Activated CD8-positive, alpha-beta memory T cell treated with anti-CD3 and anti-CD28 coated beads for 4 hours (primary cell): ENCODE results near the gene MKNK1.
A peak's percentile ranks its signal among the peaks of the same experiment; 100 is the strongest.

Source experiments
- DNase-seq, 2 donors: peaks; one replicate each; pipeline ENCODE4 v3.0.0-alpha.2; 2020; ENCODE audit warnings: low read depth in 2 of 2

Gene MKNK1

DNA sequence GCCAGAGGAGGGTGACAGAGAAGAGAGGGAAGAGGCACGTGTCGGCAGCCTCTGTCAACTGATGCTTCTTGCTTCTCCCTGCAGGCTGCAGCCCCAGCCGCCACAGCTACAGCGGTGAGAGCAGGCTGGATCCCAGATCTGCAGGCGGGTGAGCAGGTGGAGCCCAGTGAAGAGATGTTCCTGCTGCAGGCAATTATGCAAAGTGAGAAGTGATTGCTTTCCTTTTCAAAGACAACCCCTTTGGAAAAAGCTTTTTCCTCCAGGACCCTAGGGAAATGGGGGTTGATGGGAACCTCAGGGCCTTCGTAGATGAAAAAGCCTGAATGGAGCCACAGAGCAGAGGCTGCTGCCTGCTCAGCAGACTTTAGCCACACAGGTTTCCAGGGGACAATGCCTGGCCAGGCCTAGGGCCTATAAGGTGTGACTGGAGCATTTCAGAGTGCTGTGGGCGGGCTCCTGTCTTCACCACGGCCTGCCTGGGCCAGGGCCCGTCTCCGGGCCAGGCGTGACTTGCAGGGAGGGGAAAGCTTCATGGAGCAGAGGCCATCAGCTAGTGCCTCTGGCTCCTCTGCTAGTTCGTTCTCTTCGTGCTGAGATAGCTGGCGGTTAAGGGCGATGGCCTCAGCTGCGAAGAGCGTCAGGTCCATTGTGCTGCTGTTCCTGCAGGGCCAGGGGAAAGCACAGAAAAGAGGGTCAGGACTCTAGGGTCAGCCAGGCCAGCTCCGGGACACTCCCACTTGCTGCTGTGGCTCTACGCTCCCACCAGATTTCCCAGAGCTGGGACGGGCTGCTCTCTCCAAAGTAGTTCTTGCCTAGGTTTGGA, 45.7 kb downstream of the MKNK1 start:
- DNase-seq: no peak

DNA sequence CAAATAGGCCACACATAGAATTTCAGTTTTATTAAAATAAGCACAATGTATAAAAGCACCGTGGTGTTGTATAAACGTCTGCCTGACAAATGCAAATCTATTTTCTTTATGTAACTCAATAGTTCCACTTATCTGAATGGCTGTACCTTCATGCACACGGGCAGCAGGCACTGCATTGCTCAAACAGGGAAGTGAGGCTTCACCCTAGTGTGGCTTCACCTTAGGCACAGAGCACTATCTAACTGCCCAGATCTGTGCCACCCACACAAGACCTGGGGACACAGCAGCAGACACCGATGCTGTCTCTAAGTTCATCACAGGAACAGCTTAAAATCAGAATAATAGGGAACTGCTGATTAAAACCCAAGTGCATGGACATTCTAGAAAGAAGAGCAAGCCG, 46.7 kb downstream of the MKNK1 start:
- DNase-seq: no peak

DNA sequence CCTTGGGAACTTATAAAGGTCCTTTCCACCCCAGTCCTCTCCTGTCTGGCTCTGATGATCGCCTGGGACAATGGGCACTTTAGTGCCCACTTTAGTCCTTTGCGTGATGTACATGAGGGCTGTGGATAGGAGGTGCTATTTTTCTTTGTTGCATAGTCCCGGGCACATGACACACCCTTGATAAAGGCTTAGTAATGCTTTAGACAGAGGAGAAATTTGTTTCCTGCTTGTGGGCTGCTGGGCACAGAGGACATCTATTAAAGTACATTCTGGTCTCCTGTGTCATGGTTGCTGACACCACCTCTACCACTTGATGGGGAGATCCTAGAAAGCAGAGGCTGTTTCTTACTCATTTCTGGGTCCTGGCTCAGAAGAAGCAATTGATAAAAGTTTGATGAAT, 47.2 kb downstream of the MKNK1 start:
- DNase-seq: no peak

DNA sequence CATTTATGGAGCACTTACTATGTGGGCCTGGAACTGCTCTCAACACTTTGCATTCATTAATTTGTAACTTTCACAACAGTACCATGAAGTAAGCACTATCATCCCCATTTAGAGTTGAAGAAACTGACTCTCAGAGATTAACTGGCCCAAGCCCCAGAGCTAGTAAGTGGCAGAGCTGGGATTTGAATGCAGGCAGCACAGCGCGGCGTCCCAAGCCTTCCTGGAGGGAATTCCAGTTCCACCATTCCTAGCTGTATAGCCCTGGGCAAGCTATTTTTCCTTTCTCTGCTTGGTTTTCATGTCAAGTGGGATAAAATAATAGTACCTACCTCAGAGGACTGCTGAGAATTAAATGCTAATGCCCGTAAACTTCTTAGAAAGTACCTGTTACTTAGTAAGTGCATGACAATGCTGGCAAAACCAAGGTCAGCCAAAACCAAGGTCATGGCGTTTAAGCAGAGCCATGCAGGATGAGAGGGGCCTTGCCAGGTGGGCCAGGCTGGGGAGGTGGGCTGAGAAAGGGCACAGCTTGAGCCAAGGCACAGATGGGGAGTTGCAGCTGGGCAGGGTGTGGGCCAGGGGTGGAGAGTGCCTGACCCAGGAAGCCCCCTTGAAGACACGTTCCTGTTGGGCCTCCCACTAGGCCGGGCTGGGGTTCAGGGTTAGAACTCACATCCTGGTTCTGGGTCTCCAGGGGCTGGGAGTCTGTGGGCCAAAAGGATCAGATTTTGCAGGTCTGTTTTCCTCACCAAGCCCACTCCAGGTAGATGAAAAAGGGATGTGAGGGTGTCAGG, 48.0 kb downstream of the MKNK1 start:
- DNase-seq: no peak

DNA sequence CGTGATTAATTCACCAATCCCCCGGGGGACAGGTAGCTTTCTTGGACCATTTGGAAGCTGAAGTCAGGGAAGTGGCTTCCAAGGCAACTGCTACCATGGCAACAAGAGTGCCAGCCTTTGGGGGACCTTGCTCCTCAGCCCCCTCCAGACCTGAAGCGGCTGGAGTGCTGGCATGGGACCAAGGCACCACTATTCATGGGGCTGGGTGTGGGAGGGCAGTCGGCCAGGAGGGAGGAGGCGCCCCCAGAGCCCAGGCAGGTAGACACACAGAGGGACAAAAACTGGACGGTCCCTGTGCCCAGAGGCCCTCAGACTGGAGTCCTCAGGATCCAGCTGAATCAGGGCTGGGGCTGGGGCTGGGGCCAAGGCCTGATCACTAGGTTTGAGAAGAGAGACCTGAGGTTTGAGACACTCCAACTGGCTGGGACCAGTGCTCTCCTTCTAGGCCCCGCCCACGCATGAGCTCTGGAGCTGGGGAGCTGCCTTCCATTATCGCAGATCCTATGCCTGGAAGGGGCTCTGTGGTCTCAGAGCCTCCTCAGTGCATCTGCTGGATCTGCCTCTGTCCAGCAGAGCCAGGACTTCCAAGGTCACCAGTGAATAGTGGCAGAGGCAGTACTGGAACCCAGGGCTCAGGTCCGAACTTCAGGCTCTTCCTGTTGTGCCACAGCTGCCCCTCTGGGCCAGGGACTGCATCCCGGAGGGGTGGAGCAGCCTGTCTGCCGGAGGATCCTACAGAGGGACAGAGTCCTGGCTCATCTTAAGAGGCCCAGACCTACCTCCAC, 49.3 kb downstream of the MKNK1 start:
- DNase-seq: no peak

DNA sequence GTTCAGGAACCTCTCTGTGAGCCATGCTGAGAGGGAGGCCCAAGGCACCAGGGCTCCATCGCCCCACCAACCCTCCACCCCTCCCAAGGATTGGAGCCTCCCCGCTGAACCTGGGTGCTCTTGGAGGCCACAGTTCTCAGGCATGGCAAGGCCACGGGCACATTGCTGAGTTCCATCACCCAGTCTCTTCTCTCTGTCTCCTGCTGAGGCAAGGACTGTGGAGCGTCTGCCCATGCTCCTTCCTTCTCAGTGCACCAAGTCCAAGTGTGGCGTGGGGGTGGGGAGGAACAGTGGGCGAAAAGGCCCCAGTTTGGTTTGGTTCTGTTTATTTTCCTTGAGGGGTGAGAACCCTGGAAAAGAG, 49.9 kb downstream of the MKNK1 start:
- no peak for DNase-seq

DNA sequence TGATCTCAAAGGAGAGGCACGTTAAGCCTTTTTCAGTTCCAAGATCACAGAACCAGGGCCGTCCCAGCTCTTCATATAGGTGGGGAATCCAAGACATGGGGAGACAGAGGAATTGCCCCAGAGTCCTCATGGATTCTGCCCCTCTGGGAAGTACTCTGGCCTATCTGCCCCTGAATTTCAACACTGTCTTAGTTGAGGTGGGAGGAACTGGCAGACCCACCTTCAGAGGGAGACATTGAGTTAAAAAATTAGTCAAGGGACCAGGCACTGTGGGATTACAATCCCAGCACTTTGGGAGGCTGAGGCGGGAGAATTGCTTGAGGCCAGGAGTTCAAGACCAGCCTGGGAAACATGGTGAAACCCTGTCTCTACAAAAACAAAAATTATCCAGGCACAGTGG, 50.6 kb downstream of the MKNK1 start:
- no peak for DNase-seq

DNA sequence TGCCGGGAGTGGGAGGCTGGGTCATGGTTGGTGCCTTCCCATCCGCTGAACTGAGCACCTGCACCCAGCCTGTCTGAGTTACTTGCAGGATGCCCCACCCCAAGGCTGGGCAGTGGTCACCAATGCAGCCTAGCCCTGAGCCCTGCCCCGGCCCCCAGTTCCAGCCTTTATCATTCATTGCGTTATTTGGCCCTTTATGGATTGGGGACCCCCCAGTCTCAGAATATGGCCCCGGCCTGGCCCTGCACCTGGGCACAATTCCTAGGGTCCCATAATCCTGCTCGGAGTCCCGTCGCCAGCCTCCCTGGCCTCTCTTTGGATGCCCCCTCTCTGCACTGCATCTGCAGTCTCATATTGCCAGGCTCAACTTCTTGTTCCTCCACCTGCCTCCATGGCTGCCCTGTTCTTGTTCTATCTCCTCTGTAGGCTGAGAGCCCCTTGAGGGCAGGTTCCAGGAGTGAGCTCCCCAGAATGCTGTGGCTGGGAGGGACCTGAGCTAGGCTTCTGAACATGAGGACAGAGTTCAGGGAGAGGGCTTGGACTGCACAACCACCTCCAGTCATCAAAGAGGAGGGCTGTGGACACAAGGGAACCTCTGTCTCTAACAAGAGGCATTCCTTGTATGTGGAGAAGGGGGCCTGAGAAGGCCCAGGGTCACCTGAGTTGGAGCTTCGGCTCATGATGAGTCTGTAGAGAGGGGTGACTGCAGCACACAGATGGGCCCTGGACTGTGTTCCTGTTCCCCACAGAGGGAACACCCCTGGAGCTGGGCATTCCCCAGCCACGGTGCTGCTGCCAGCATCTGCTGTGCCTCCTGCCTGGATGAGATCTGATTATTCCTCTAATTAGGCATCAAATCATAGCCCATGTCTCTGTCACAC, 51.5 kb downstream of the MKNK1 start:
- no peak for DNase-seq

DNA sequence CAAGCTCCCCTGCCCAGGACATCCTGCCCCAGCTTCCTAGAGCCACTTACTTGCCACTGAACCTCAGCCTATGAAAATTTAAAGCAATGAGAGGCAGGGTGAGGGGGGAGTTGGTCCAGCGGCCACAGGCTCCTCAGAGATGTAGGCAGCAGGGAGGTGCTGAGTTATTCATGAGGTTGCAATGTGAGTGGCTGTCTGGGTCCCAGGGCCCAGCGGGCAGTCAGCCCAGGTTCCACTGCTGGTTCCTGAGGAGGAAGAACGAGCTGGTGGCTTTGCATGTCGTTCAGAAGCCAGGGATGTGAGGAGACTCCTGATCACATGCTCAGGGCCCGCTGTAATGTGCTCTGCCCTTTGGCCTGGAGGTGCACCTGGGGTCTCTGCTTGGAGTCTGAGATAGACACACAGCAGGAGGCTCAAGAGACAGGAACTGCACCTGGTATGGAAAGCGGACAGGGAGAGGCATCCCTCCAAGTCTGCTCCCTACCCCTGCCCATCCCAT, 52.4 kb downstream of the MKNK1 start, which contains the start of gene KNCN:
Gene KNCN (minus strand): TSS at position 51 of the 499 bp plus-strand sequence. CDS start 432 bp downstream, outside the sequence.
- DNase-seq: no peak

DNA sequence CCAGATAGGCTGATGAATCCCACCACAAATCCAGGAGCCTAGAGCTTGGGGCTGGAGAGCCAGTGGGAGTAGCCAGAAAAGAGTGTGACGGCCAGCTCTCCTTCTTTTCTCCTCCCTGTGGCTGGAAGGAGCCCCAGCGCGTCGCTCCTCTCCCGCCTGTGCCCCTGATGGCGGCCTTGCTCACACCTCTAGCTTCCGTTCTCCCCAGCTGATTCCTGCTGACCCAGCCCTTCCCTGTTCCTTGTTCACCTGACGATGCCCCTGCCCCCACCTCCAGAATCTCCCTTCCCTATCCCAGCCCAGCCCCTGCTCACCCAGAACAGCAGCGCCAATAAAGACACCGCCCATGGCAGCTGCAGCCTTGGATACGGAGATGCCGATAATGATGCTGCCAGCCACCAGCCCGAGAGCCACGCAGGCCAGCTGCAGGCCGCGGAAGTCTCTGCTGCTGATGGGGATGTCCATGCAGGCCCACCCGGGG, 53.3 kb downstream of the MKNK1 start:
- no peak for DNase-seq

DNA sequence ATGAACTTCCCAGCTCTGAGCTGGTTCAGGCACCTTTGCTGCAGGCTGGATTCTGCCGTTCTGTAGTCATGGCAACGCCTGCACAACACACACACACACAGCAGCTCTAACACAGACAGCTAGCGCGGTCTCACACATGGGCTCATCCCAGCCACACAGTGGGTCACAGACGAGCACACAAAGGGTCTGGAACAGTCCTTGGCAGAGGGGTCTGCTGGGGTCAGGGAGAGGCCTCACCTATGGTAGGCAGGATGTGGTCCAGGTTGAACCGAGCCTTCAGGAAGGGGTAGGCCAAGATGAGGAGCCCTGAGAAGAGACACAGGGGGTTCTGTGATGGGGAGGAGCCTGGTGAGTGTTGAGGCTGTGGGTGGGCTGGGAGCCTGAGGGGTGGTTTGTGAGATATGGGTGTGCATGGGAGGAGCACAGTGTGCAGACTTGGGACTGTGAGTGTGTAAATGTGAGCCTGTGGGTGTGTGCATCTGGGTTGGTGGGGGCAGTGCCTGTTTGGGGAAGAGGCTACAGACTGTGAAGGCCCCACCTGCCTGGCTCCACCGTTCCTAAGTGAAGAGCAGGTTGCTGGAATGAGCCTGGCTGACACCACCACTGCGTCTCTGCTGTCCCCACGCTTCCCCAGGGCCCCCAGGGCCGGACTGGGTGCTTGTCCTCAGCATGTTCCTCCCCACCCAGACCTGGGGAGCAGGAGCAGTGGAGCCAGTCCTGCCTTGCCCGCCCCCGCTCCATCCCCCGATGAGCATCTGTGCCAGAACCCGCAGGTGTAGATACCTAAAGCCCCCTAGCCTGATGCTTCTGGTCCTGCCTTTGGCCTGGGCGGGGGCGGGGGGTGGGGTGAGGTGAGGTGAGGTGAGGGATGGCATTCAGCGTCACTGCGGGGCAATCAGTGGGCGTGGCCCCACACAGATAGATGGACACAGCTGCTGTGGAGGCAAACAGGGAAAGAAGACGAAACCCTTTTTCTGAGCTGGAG, 54.1 kb downstream of the MKNK1 start:
- DNase-seq: peak; percentile 9 to 19

DNA sequence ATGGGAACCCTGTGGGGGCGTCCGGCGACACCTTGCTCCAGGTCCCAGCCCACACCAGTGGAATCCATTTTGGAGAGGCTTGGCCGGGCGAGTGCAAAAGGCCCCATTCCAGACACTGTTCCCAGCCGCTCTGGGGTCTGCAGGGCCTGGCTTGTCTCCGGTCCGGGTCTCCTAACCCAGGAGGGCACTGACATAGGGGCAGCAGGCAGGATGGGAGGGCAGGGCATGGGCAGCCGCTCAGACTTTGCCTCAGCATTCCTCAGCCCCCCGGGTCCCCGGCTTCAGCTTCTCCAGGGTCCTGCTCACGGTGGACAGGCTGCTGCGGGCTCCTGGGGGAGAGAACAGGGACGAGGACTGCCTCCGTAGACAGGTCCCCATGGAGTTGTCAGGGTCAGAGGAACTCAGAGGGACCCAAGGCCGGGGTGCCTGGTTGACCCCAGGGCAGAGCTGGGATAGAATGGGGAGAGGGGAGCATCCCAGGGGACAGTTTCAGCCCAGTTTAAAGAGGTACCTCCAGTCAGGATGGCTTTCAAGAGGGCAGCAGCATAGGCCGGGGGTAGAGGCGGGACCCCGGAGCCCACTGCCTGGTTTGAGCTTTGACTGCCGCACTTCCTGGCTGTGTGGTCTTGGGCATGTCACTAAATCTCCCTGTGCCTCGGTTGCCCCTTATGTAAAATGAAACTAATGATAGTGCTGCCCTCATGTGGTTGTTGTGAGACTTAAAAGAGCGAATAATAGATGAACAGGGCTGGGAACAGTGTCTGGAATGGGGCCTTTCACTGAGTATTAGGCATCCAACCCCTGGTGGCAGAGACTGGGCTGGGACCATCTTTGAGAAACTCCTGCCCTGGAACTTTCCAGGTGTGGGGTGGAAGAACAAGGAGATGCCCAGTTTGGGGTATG, 56.3 kb downstream of the MKNK1 start:
- no peak for DNase-seq

DNA sequence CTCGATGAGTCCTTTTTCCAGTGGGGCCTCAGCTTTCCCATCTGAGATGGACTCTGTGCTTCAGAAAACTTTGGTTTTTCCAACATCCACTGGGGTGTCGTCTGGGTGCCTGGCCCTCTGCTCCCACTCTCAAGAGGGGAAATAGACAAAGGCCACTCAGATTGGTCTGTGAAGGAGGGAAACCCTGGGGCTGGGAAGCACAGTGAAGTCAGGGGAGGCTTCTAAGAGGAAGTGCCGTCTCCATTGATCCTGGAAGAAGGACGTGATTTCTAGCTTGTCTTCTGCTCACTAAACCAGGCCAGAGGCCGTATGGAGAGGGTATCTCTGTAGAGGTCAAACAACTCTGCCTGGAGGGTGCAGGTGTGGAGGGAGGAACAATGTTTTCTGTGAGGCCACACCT, 57.9 kb downstream of the MKNK1 start:
- DNase-seq: no peak

DNA sequence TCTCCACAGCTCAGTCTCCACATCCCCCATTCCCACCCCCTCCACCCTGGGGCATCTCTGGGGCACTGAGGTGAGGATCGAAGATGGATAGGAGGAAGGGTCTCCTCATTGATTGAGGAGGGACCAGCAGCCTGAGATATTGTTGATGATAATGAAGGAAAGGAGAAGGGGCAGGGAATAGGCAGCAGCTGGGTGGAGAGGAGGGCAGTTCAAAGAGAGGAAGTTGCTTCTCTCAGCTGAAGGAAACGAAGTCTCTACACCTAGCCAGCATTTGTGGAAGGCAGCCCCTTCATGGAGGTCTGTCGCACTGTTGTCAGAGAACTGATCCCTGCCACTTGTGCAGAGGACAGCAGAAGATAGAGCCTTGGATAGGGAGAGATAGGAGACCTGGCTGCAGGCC, 58.3 kb downstream of the MKNK1 start:
- DNase-seq: no peak

DNA sequence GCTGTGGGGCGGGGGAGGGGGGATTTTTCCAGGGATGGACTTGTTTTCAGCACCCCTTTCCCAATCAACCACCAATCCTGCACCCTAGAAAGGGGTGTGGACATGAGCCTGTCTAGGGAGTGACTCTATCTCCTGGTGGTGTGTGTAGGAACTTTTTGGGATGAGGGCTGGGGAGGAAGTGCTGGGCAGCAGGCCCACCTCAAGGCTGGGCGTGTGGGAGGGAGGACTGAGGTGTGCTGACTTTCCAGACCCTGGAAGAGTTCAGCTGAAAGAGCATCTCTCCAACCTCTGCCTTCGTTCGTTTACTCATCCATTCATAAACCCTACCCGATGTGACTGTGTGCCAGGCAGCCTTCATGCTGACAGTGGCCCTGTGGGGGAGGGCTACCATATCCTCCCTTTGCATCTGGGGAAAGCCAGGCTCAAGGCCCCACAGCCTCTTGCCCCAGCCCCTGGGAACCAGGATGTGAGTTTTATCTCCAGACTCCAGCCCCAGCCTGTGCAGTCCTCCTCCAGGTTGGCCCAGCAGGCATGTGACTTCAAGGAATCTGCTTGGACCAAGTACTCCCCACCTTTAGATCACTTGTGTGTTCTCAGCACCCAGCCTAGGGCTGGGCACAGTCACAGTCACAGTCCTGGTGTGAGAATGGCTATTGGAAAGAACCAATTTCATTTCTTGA, 59.4 kb downstream of the MKNK1 start:
- no peak for DNase-seq

DNA sequence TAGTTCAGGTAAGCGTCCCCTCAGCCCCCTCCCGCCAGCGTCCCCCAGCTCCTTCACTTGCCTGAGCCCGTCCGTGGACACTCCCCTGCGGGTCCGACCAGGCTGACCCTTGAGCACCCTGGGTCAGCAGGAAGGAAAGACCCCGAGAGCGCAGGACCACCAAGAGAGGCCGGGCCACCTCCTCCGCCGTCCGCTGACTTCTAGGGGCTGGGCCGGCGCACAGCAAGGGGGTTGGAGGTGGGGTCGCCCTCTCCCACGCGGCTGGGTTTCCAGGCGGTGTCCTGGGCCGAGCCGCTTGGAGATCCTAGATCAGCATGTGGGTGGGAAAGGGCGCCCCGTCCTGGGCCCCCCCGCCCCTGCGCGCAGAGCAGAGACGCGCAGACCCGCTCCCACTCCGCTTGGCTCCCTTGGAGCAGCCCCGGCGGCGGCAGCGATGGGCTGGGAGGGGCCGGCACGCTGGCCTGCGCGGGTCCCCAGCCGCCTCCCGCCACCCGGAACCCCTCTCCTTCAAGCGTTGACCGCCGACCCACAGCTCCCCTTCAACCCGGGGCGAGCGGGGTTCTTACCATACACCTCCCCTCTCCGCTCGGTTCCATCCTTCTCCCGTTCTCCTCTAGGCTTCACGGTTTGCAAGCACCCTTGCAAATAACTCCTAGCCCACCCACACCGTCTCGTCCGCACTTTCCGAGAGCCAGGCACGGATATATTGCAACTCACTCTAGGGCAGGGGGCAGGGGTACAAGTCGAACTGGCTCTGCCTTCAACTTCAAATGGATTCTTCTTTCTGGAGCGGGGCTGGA, 60.1 kb downstream of the MKNK1 start:
- no peak for DNase-seq

DNA sequence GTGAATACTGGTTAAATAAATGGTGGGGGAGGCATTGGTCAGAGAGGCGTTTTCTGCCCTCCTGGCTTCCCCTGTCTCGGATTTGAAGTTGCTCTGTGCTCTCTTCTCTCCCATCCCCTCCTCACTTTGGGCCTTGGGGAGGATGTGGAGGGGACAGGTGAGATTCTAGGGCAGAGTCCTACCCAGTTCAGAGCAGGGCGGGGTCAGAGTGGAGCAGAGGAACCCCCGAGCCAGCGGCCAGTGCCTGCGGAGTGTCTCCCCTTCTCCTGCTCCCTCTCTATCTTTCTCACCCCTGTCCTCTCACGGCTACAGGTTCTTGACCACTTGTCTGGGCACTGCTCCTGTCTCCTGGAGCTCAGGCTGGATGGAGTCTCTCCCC, 60.7 kb downstream of the MKNK1 start:
- no peak for DNase-seq
